Suprapubic skin (tissue), 4 donors: ENCODE data around the gene RAB34. TPM values are rescaled to one million over a fixed set of nuclear protein-coding genes. Genes with fewer than 3 reads are reported as not detected.

Source experiments
- DNase-seq, 2 donors: peaks; one replicate each; pipeline ENCODE4 v3.0.0-alpha.2; 2019; ENCODE audit warnings: low spot score in 2 of 2
- H3K27ac ChIP-seq: fragments of 200-600 bp; sonication (generic); one replicate; pipeline ENCODE4 v1.5.1; 2019
- H3K27me3 ChIP-seq: fragments of 200-600 bp; sonication (generic); one replicate; pipeline ENCODE4 v1.5.1; 2019
- H3K36me3 ChIP-seq: fragments of 200-600 bp; sonication (generic); one replicate; pipeline ENCODE4 v1.5.1; 2019
- H3K4me1 ChIP-seq: fragments of 200-600 bp; sonication (generic); one replicate; pipeline ENCODE4 v1.5.1; 2019
- H3K4me3 ChIP-seq: fragments of 200-600 bp; sonication (generic); one replicate; pipeline ENCODE4 v1.5.1; 2019; ENCODE audit warnings: mild to moderate bottlenecking
- H3K9me3 ChIP-seq: fragments of 200-600 bp; sonication (generic); one replicate; pipeline ENCODE4 v1.5.1; 2019
- CTCF ChIP-seq, 2 donors: fragments of 200-600 bp in 1 of 2; fragments of 450-650 bp in 1 of 2; sonication (generic) in 1 of 2; IDR thresholded peaks; one replicate each; pipeline ENCODE4 v1.5.1; 2016 to 2019; ENCODE audit warnings: antibody characterized with exemption in 2 of 2, mild to moderate bottlenecking in 1 of 2, moderate library complexity in 1 of 2
- EP300 ChIP-seq: sonication (generic); formaldehyde crosslinking; IDR thresholded peaks from one replicate; pipeline ENCODE4 v1.6.1; 2017; ENCODE audit warnings: antibody characterized with exemption
- POLR2A ChIP-seq, 2 donors: fragments of 450-650 bp; IDR thresholded peaks; one replicate each; pipeline ENCODE4 v1.6.1; 2017; ENCODE audit warnings: antibody characterized with exemption in 2 of 2, mild to moderate bottlenecking in 2 of 2, moderate library complexity in 2 of 2
- POLR2AphosphoS5 ChIP-seq, 3 donors: sonication (generic); formaldehyde crosslinking; IDR thresholded peaks; one replicate each; pipeline ENCODE4 v1.6.1; 2017; ENCODE audit warnings: antibody characterized with exemption in 3 of 3
- WGBS: methylation state at CpG from one replicate; pipeline ENCODE4 v1.1.5; 2018; 5-methylcytosine and 5-hydroxymethylcytosine counted together
- total RNA-seq, 4 donors: library from RNA; depleted of rRNA; stranded (reverse); fragments of >200 nt; gene quantifications; one replicate each; pipeline ENCODE4 v1.1.0, GENCODE V29; 2016

RAB34 gene
- total RNA-seq, 4 donors from 2014 or later: 60.7 to 96.1 (median 77.6) TPM

DNA sequence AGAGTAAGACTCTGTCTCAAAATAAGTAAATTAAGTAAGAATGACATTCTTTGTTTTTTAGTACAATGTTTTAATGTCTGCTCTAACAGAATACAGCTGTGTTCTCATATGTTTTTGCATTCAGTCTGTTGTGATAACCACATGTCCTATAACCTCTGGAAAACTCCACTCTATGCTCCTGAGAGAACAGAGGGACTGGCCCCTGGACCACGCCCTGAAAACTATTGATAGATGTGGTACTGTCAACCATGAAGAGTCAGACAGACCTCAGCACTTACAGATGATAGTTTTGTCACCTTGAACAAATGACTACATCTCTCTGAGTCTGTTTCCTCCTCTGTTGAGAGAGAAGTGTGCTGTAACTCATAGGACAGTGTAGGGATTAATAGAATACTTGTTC, 47.8 kb downstream of the RAB34 start:
- no peak overlapping the region for H3K4me3 ChIP-seq
- H3K4me1 ChIP-seq: peaks cover 21% of the 10 kb centered on the region
- no peak overlapping the region for H3K27ac ChIP-seq
- WGBS: 90% methylated on average over 1 of the region's 1 CpG
- H3K27me3 ChIP-seq: no peaks in the 10 kb centered on the region
- TF ChIP-seq POLR2A (IDR thresholded peaks at IDR 0.05): no peak
- TF ChIP-seq POLR2AphosphoS5 (IDR thresholded peaks at IDR 0.05): no peak
- no peak for DNase-seq
- H3K36me3 ChIP-seq: peaks cover 47% of the 10 kb centered on the region
- no peaks in the 10 kb centered on the region for H3K9me3 ChIP-seq

DNA sequence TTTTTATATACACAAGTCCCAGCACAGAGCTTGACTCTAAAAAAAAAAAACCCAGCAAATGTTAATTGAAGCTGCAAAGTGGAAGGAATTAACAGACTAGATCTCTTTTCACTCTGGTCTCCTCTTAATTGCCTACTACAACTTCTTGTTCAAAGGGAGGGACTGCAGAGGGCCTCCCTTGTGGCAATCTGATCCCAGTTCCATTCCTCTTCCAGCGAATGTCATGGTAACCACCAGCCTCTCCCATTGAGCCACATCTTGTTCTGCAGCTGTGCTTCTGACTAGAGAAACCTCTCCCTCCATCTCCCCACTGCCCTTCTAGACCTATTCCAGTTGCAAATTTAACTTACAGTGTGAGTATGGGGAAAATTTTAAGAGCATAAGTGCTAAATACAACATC, 49.8 kb downstream of the RAB34 start:
- Histone ChIP-seq H3K9me3 (no peaks in the 10 kb centered on the region), H3K4me3 (no peak overlapping the region), H3K27me3 (no peaks in the 10 kb centered on the region), H3K4me1 (peaks cover 34% of the 10 kb centered on the region), H3K36me3 (peaks cover 27% of the 10 kb centered on the region), H3K27ac (no peak overlapping the region)
- DNase-seq: no peak
- 48% methylated on average over 1 of the region's 1 CpG for WGBS
- TF ChIP-seq POLR2AphosphoS5 (IDR thresholded peaks at IDR 0.05): no peak
- TF ChIP-seq POLR2A (IDR thresholded peaks at IDR 0.05): no peak
- no peak for TF ChIP-seq CTCF (IDR thresholded peaks at IDR 0.05)
- TF ChIP-seq EP300: no peak

- no peaks in the 10 kb centered on the region for H3K9me3 ChIP-seq
- H3K27me3 ChIP-seq: no peaks in the 10 kb centered on the region
- DNase-seq: no peak
- H3K36me3 ChIP-seq: peaks cover 8% of the 10 kb centered on the region
- H3K27ac ChIP-seq: no peak overlapping the region
- H3K4me3 ChIP-seq: no peak overlapping the region
- peaks cover 42% of the 10 kb centered on the region for H3K4me1 ChIP-seq
- no peak for TF ChIP-seq CTCF (IDR thresholded peaks at IDR 0.05)
- no peak for TF ChIP-seq POLR2AphosphoS5 (IDR thresholded peaks at IDR 0.05)
- TF ChIP-seq EP300: no peak
- no peak for TF ChIP-seq POLR2A (IDR thresholded peaks at IDR 0.05)
- 66% methylated on average over 2 of the region's 2 CpGs for WGBS
These were observed 51.7 kb downstream of the RAB34 start for GRCh38 chr17:28665994-28666393.

Other genes starting within 250 kb of the RAB34 start
- 10 to 100 TPM in 3 of 4 donors, 1 to 10 TPM in 1; 9.7 to 22.0 (median 14.8) TPM for gene SLC13A2, start 244.2 kb downstream of the RAB34 start, total RNA-seq
- 10 to 100 TPM; 37.4 to 48.3 (median 38.3) TPM for gene FOXN1, start 211.5 kb downstream of the RAB34 start, total RNA-seq
- 10 to 100 TPM; 29.0 to 36.2 (median 32.6) TPM for gene UNC119, start 165.2 kb downstream of the RAB34 start, total RNA-seq
- gene PIGS, start 146.3 kb downstream of the RAB34 start, total RNA-seq: 10 to 100 TPM; 38.1 to 76.4 (median 59.2) TPM
- gene ALDOC, start 141.0 kb downstream of the RAB34 start, total RNA-seq: 100 to 1,000 TPM in 1 of 4 donors, 10 to 100 TPM in 3; 33.0 to 103 (median 62.6) TPM
- gene SPAG5, start 118.8 kb downstream of the RAB34 start, total RNA-seq: 10 to 100 TPM in 1 of 4 donors, 1 to 10 TPM in 3; 5.7 to 13.5 (median 7.0) TPM
- 10 to 100 TPM in 3 of 4 donors, 1 to 10 TPM in 1; 3.5 to 43.7 (median 15.2) TPM for gene RSKR, start 103.7 kb downstream of the RAB34 start, total RNA-seq
- gene BLTP2, start 72.7 kb downstream of the RAB34 start, total RNA-seq: 100 to 1,000 TPM in 3 of 4 donors, 10 to 100 TPM in 1; 82.7 to 139 (median 125) TPM
- 10 to 100 TPM; 35.8 to 50.3 (median 36.3) TPM for gene SDF2, start 56.0 kb downstream of the RAB34 start, total RNA-seq
- 100 to 1,000 TPM in 1 of 4 donors, 10 to 100 TPM in 3; 41.1 to 123 (median 57.2) TPM for gene SUPT6H, start 55.7 kb downstream of the RAB34 start, total RNA-seq
- 1 to 10 TPM in 1 of 4 donors, under 1 TPM in 1, not detected in 2; 0.36 to 6.2 TPM for gene PROCA1, start 6.0 kb downstream of the RAB34 start, total RNA-seq
- 100 to 1,000 TPM; 528 to 947 (median 789) TPM for gene RPL23A, start 2.1 kb upstream of the RAB34 start, total RNA-seq
- 10 to 100 TPM in 3 of 4 donors, 1 to 10 TPM in 1; 6.9 to 25.0 (median 17.0) TPM for gene TLCD1, start 8.4 kb upstream of the RAB34 start, total RNA-seq
- 1 to 10 TPM; 1.9 to 8.1 (median 6.0) TPM for gene NEK8, start 10.9 kb upstream of the RAB34 start, total RNA-seq
- 10 to 100 TPM; 26.7 to 38.4 (median 35.3) TPM for gene TRAF4, start 26.1 kb upstream of the RAB34 start, total RNA-seq
- gene FAM222B, start 124.9 kb upstream of the RAB34 start, total RNA-seq: 10 to 100 TPM; 12.1 to 20.7 (median 17.8) TPM
- 10 to 100 TPM; 42.2 to 61.4 (median 45.0) TPM for gene ERAL1, start 137.1 kb upstream of the RAB34 start, total RNA-seq
- 10 to 100 TPM; 41.7 to 57.5 (median 52.3) TPM for gene FLOT2, start 179.9 kb upstream of the RAB34 start, total RNA-seq
- gene DHRS13, start 185.2 kb upstream of the RAB34 start, total RNA-seq: 10 to 100 TPM; 15.1 to 26.8 (median 20.2) TPM
- 10 to 100 TPM; 24.4 to 80.9 (median 35.4) TPM for gene PHF12, start 233.7 kb upstream of the RAB34 start, total RNA-seq